Adipocyte (in vitro differentiated cells): ENCODE measurements around the gene SLC35D1.

ENCODE experiments used
- DNase-seq: peaks from one replicate; pipeline ENCODE4 v3.0.0-alpha.2; 2015; ENCODE audit warnings: low read depth
- H3K27me3 ChIP-seq: replicated peaks from 2 replicates; pipeline ENCODE4 v1.7.0; 2013; ENCODE audit warnings: mild to moderate bottlenecking, low read length, moderate library complexity; ENCODE audit not compliant: control insufficient read depth, insufficient read depth
- H3K36me3 ChIP-seq: 2 replicates; pipeline ENCODE4 v1.7.0; 2013; ENCODE audit warnings: low read length, mild to moderate bottlenecking, moderate library complexity; ENCODE audit not compliant: control insufficient read depth, insufficient read depth, severe bottlenecking
- H3K4me1 ChIP-seq: 2 replicates; pipeline ENCODE4 v1.7.0; 2013; ENCODE audit warnings: mild to moderate bottlenecking, low read length, moderate library complexity; ENCODE audit not compliant: control insufficient read depth, insufficient read depth
- H3K4me3 ChIP-seq: 2 replicates; pipeline ENCODE4 v1.7.0; 2013; ENCODE audit warnings: mild to moderate bottlenecking, low read length, moderate library complexity
- H3K9ac ChIP-seq: 2 replicates; pipeline ENCODE4 v1.7.0; 2013; ENCODE audit warnings: mild to moderate bottlenecking, low read length, moderate library complexity
- H3K9me3 ChIP-seq: 2 replicates; pipeline ENCODE4 v1.7.0; 2013; ENCODE audit warnings: mild to moderate bottlenecking, low read length, moderate library complexity; ENCODE audit not compliant: control insufficient read depth

The SLC35D1 gene

GRCh38 chr1:67013573-67013972, 40.4 kb downstream of the SLC35D1 start:
- Histone ChIP-seq H3K27me3 (no peaks in the 10 kb centered on the region), H3K36me3 (peaks cover 39% of the 10 kb centered on the region), H3K9me3 (no peaks in the 10 kb centered on the region)

GRCh38 chr1:67009792-67010191, 44.2 kb downstream of the SLC35D1 start:
- Histone ChIP-seq H3K9ac (no peak overlapping the region), H3K9me3 (no peaks in the 10 kb centered on the region), H3K4me3 (no peak overlapping the region), H3K27me3 (no peaks in the 10 kb centered on the region), H3K4me1 (no peaks in the 10 kb centered on the region), H3K36me3 (peaks cover 32% of the 10 kb centered on the region)
- no peak for DNase-seq

More at GRCh38 chr1:67013573-67013972, 40.4 kb downstream of the SLC35D1 start:
- Histone ChIP-seq H3K4me3 (no peak overlapping the region), H3K4me1 (no peaks in the 10 kb centered on the region), H3K9ac (no peak overlapping the region)
- DNase-seq: no peak

- H3K9me3 ChIP-seq: no peaks in the 10 kb centered on the region
- no peak for DNase-seq
- peaks cover 11% of the 10 kb centered on the region for H3K4me1 ChIP-seq
- H3K36me3 ChIP-seq: peaks cover 44% of the 10 kb centered on the region
- H3K9ac ChIP-seq: no peak overlapping the region
- no peaks in the 10 kb centered on the region for H3K27me3 ChIP-seq
- no peak overlapping the region for H3K4me3 ChIP-seq
These were observed 48.9 kb downstream of the SLC35D1 start for GRCh38 chr1:67005068-67005467.

GRCh38 chr1:67004176-67004575, 49.8 kb downstream of the SLC35D1 start:
- Histone ChIP-seq H3K36me3 (peaks cover 37% of the 10 kb centered on the region), H3K4me1 (peaks cover 11% of the 10 kb centered on the region), H3K27me3 (no peaks in the 10 kb centered on the region), H3K9ac (no peak overlapping the region), H3K9me3 (no peaks in the 10 kb centered on the region), H3K4me3 (no peak overlapping the region)
- no peak for DNase-seq

- no peak overlapping the region for H3K4me3 ChIP-seq
- no peak for DNase-seq
- no peak overlapping the region for H3K9ac ChIP-seq
- H3K9me3 ChIP-seq: no peaks in the 10 kb centered on the region
- H3K36me3 ChIP-seq: peaks cover 31% of the 10 kb centered on the region
- peaks cover 11% of the 10 kb centered on the region for H3K4me1 ChIP-seq
- no peaks in the 10 kb centered on the region for H3K27me3 ChIP-seq
These were observed 52.1 kb downstream of the SLC35D1 start for GRCh38 chr1:67001682-67002425.

GRCh38 chr1:66999640-67000400, 54.1 kb downstream of the SLC35D1 start:
- Histone ChIP-seq H3K36me3 (peaks cover 32% of the 10 kb centered on the region), H3K27me3 (no peaks in the 10 kb centered on the region), H3K4me1 (peaks cover 11% of the 10 kb centered on the region), H3K9ac (no peak overlapping the region), H3K9me3 (no peaks in the 10 kb centered on the region), H3K4me3 (no peak overlapping the region)
- DNase-seq: no peak

GRCh38 chr1:66998972-66999371, 55.0 kb downstream of the SLC35D1 start:
- DNase-seq: no peak

GRCh38 chr1:66996018-66996682, 57.8 kb downstream of the SLC35D1 start:
- peak; percentile 86 for DNase-seq
- H3K9me3 ChIP-seq: no peaks in the 10 kb centered on the region
- H3K4me3 ChIP-seq: no peak overlapping the region
- H3K27me3 ChIP-seq: no peaks in the 10 kb centered on the region
- H3K36me3 ChIP-seq: peaks cover 21% of the 10 kb centered on the region
- peaks cover 4% of the 10 kb centered on the region for H3K4me1 ChIP-seq
- H3K9ac ChIP-seq: no peak overlapping the region

More at GRCh38 chr1:66998972-66999371, 55.0 kb downstream of the SLC35D1 start:
- Histone ChIP-seq H3K36me3 (peaks cover 29% of the 10 kb centered on the region), H3K9me3 (no peaks in the 10 kb centered on the region), H3K4me1 (peaks cover 7% of the 10 kb centered on the region), H3K4me3 (no peak overlapping the region), H3K27me3 (no peaks in the 10 kb centered on the region), H3K9ac (no peak overlapping the region)

GRCh38 chr1:66993076-66993475, 60.9 kb downstream of the SLC35D1 start:
- Histone ChIP-seq H3K9me3 (no peaks in the 10 kb centered on the region), H3K27me3 (no peaks in the 10 kb centered on the region), H3K4me3 (no peak overlapping the region), H3K9ac (no peak overlapping the region), H3K36me3 (peaks cover 36% of the 10 kb centered on the region), H3K4me1 (no peaks in the 10 kb centered on the region)
- DNase-seq: no peak

GRCh38 chr1:66985835-66986234, 68.1 kb downstream of the SLC35D1 start:
- no peaks in the 10 kb centered on the region for H3K27me3 ChIP-seq
- H3K36me3 ChIP-seq: peaks cover 78% of the 10 kb centered on the region
- H3K9me3 ChIP-seq: no peaks in the 10 kb centered on the region
- H3K9ac ChIP-seq: no peak overlapping the region
- peaks cover 4% of the 10 kb centered on the region for H3K4me1 ChIP-seq
- no peak overlapping the region for H3K4me3 ChIP-seq
- DNase-seq: no peak

- H3K36me3 ChIP-seq: peaks cover 86% of the 10 kb centered on the region
These were observed 69.5 kb downstream of the SLC35D1 start for GRCh38 chr1:66984491-66984890.

More at GRCh38 chr1:66984491-66984890, 69.5 kb downstream of the SLC35D1 start:
- H3K9me3 ChIP-seq: no peaks in the 10 kb centered on the region
- no peaks in the 10 kb centered on the region for H3K27me3 ChIP-seq
- H3K9ac ChIP-seq: no peak overlapping the region
- DNase-seq: no peak
- H3K4me3 ChIP-seq: no peak overlapping the region
- H3K4me1 ChIP-seq: peaks cover 4% of the 10 kb centered on the region
